ENCODE data around the gene FLNA. TPM values are rescaled to one million over a fixed set of nuclear protein-coding genes. Genes with fewer than 3 reads are reported as not detected.
"Not testable (repeated sequence)": the region's sequence is repeated elsewhere in the genome, so short reads cannot be mapped to it uniquely, and the experiment has no call there.

The FLNA gene
- total RNA-seq, 1 donor from 2014 or later: 225 TPM

DNA sequence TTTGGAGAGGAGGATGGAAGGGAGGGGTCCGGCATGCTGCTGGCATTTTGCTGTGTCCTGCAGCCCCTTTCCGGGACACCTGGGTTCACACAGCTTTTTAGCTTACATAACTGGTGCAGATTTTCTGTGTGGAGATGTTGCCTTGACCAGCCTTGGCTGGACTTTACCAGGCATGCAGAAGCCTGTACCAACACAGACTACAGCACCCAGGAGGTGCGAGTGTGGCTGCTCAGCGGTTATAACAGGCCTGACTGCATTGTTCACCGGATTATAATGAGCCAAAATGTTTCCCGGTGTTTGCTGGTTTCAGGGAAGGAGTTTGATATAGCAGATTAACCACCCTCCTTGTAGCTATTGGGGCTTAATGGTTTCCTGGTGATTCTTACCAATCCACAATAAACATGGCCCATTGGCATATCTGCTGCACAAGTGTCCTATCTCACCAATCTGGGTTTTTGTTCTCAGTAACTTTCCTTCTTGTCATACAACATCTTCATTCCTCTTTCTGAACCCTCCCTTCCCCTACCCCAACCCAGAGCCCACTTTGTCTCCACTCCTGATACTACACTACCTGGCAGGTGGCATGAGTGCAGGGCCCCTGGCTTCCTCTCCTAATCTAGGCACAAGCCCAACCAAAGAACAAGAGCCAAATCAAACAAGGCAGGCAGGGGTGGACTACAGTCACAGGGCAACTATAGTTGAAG lies 27.6 kb upstream of the FLNA start:
- no peaks in the 10 kb centered on the region for H3K9me3 ChIP-seq (replicated peaks)
- DNase-seq: no peak
- H3K4me3 ChIP-seq: no peak overlapping the region
- TF ChIP-seq, protein P1, sequence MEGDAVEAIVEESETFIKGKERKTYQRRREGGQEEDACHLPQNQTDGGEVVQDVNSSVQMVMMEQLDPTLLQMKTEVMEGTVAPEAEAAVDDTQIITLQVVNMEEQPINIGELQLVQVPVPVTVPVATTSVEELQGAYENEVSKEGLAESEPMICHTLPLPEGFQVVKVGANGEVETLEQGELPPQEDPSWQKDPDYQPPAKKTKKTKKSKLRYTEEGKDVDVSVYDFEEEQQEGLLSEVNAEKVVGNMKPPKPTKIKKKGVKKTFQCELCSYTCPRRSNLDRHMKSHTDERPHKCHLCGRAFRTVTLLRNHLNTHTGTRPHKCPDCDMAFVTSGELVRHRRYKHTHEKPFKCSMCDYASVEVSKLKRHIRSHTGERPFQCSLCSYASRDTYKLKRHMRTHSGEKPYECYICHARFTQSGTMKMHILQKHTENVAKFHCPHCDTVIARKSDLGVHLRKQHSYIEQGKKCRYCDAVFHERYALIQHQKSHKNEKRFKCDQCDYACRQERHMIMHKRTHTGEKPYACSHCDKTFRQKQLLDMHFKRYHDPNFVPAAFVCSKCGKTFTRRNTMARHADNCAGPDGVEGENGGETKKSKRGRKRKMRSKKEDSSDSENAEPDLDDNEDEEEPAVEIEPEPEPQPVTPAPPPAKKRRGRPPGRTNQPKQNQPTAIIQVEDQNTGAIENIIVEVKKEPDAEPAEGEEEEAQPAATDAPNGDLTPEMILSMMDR (IDR thresholded peaks at IDR 0.05; ENCODE audit: borderline replicate concordance): no peak
- no peak overlapping the region for H3K27ac ChIP-seq (replicated peaks)
- H3K27me3 ChIP-seq (ENCODE audit: low read depth): no peaks in the 10 kb centered on the region
- H3K36me3 ChIP-seq: peaks cover 25% of the 10 kb centered on the region
- H3K4me1 ChIP-seq: peaks cover 19% of the 10 kb centered on the region
- intact Hi-C loops (cut with micrococcal nuclease): no loop called here

DNA sequence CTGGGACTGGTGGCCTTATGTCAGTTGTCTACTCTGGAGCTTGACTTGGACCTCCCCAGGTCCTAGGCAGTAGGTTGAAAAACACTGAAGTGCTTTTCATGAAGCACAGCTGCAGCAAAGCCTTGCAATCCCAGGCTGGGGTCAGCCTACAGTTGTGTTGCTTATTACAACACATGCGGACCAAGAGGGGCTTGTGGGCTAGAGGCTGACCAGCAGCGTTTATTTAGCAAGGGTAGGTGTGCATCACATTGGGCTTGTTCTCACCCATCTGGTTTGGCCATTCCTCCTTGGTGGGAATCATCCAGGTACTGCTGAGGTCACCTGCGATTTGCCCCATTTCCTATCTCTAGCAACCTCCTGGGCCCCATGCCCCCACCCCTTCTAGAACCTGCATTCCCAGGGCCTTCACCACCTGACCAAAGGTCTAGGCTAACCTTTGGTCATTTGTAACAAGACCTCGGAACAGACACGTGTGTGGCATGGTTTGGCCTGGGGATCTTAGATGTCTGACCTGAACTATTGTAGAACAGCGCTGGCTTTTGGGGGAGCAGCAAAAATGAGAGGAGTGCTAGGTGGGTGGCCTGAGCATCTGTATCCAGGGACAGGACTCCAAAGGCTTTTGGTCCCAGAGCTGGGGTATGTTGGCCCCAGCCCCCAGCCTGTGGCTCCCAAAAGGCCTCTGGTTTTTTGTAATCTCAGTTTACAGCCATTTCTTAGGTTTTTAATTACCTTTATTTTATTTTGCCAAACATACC lies 26.8 kb upstream of the FLNA start:
- Histone ChIP-seq H3K36me3 (peaks cover 25% of the 10 kb centered on the region), H3K4me1 (peaks cover 22% of the 10 kb centered on the region), H3K27ac (replicated peaks) (no peak overlapping the region), H3K9me3 (replicated peaks) (no peaks in the 10 kb centered on the region), H3K4me3 (no peak overlapping the region), H3K27me3 (ENCODE audit: low read depth) (no peaks in the 10 kb centered on the region)
- intact Hi-C loops (cut with micrococcal nuclease): no loop called here
- no peak for DNase-seq
- TF ChIP-seq, protein P1 (IDR thresholded peaks at IDR 0.05; ENCODE audit: borderline replicate concordance): no peak

DNA sequence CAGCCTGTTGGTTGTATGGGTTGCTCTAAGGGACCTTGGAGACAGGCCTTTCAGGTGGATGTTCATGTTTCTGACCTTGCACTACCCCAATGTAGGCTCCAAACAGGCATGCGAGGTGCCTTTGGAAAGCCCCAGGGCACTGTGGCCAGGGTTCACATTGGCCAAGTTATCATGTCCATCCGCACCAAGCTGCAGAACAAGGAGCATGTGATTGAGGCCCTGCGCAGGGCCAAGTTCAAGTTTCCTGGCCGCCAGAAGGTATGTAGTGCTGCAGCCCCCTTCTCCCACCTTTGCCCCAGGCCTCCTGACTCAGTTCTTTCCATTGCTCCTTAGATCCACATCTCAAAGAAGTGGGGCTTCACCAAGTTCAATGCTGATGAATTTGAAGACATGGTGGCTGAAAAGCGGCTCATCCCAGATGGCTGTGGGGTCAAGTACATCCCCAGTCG lies 26.0 kb upstream of the FLNA start:
- Histone ChIP-seq H3K36me3 (peaks cover 25% of the 10 kb centered on the region), H3K4me3 (peak overlapping the region; percentile 85), H3K4me1 (peaks cover 22% of the 10 kb centered on the region), H3K27ac (replicated peaks) (peak overlapping the region; percentile 99)
- H3K9me3 ChIP-seq (replicated peaks); H3K27me3 ChIP-seq (ENCODE audit: low read depth); intact Hi-C loops (cut with micrococcal nuclease); DNase-seq: not testable (repeated sequence)

DNA sequence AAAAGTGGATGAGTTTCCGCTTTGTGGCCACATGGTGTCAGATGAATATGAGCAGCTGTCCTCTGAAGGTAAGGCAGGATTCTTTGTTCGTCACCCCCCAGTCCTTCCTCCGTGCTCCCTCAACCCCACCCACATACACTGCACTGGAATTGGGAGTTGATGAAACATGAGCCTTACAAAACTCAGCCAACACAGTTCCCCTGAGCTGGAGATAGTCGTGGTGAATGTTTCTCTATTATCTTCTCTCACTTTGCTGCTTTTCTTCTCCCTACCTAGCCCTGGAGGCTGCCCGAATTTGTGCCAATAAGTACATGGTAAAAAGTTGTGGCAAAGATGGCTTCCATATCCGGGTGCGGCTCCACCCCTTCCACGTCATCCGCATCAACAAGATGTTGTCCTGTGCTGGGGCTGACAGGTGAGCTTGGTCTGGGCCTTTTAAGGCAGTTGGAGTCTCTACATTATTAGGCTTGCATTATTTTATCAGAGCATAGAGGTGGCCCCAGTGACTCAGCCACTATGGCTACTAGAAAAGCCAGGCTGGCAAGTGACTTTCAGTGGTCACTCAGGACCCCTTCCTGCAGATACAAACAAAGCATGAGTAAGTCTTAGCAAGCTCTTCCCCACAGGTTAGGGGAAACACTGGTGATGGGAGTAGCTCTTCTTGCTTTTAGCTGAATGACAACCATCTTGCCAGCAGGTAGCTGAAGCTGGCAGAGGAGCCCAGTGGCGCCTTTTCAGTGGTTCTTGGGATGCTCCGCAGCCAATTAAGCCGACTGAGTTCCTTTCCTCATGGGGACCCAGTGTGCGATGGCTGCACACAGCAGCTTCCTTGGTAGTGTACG lies 25.3 kb upstream of the FLNA start:
- no peak for DNase-seq
- H3K27ac ChIP-seq (replicated peaks): peak overlapping the region; percentile 99
- H3K36me3 ChIP-seq: peaks cover 25% of the 10 kb centered on the region
- intact Hi-C loops (cut with micrococcal nuclease): no loop called here
- no peaks in the 10 kb centered on the region for H3K27me3 ChIP-seq (ENCODE audit: low read depth)
- peaks cover 22% of the 10 kb centered on the region for H3K4me1 ChIP-seq
- H3K4me3 ChIP-seq: peak overlapping the region; percentile 85
- H3K9me3 ChIP-seq (replicated peaks): no peaks in the 10 kb centered on the region
- TF ChIP-seq, protein P1 (IDR thresholded peaks at IDR 0.05; ENCODE audit: borderline replicate concordance): no peak

DNA sequence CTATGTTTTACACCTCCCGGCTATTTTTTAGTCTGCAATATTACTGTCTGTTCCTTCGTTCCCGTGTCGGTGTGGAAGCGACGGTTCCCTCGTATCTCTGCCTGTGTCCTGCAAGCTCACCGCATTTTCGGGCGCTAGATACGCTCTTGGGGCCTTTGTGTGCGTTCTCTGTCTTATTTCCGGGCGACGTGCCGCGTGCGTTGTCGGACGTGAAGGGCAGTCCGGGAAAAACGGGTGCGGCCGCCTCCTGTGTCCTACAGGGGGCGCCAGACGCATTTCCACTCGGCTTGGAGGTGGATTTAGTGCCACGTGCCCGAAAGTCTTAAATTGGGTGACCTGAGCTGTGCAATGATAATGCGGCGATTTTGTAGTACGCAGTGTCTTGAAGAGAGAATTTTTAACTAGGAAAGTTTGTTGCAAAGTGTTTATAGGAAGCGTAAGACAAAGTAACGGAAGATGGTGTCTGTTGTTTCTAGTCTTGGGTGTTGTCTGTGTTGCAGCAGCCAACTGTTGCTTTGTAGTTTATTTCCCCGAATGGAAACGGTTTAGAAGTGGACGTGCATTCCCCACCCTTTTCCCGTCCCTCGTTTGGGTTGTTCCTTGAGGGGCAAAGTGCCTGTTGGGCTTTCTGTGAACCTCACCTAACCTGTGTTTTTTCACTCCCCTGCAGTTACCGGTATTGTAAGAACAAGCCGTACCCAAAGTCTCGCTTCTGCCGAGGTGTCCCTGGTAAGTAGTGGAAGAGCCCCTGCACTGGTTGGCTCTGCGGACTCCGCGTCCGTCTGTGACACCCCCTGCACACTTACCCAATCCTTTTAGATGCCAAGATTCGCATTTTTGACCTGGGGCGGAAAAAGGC lies 24.5 kb upstream of the FLNA start:
- Histone ChIP-seq H3K27me3 (ENCODE audit: low read depth) (no peaks in the 10 kb centered on the region), H3K36me3 (peaks cover 25% of the 10 kb centered on the region), H3K4me1 (peaks cover 22% of the 10 kb centered on the region), H3K9me3 (replicated peaks) (no peaks in the 10 kb centered on the region), H3K27ac (replicated peaks) (peak overlapping the region; percentile 99), H3K4me3 (peak overlapping the region; percentile 85)
- intact Hi-C loops (cut with micrococcal nuclease): no loop called here
- peak; percentile 87 for DNase-seq
- TF ChIP-seq, protein P1 (IDR thresholded peaks at IDR 0.05; ENCODE audit: borderline replicate concordance): peak; percentile 84

Measured in left ventricle myocardium inferior (tissue), 1 donor.